PC-9 (cell line): ENCODE data around the gene G6PD.
"Not testable (repeated sequence)": the region's sequence is repeated elsewhere in the genome, so short reads cannot be mapped to it uniquely, and the experiment has no call there.

Source experiments
- EZH2 ChIP-seq: fragments of 200-600 bp; sonication (generic); IDR thresholded peaks from 2 replicates; pipeline ENCODE4 v1.8.0; 2017; ENCODE audit warnings: antibody characterized with exemption, low read depth
- TF ChIP-seq, protein P1 (sequence below): fragments of 200-600 bp; sonication (generic); conservative IDR thresholded peaks from 2 replicates; pipeline ENCODE4 v1.6.1; 2017; ENCODE audit warnings: mixed run types, antibody characterized with exemption, mild to moderate bottlenecking, moderate library complexity

DNA sequence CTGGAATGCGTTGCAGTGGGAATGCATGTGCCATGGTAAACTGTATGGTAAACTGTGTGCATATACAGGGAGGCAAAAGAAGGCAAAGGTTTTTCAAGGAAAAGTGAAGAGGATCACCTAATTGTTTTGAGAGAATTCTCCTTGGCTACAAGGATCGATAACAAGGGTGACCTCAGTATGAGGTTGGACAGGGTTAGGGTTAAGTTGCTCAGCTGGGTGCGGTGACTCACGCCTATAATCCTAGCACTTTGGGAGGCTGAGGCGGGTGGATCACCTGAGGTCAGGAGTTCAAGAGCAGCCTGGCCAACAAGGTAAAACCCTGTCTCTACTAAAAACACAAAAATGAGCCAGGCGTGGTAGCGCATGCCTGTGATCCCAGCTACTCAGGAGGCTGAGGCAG is 45.2 kb downstream of the G6PD start:
- TF ChIP-seq, protein P1, sequence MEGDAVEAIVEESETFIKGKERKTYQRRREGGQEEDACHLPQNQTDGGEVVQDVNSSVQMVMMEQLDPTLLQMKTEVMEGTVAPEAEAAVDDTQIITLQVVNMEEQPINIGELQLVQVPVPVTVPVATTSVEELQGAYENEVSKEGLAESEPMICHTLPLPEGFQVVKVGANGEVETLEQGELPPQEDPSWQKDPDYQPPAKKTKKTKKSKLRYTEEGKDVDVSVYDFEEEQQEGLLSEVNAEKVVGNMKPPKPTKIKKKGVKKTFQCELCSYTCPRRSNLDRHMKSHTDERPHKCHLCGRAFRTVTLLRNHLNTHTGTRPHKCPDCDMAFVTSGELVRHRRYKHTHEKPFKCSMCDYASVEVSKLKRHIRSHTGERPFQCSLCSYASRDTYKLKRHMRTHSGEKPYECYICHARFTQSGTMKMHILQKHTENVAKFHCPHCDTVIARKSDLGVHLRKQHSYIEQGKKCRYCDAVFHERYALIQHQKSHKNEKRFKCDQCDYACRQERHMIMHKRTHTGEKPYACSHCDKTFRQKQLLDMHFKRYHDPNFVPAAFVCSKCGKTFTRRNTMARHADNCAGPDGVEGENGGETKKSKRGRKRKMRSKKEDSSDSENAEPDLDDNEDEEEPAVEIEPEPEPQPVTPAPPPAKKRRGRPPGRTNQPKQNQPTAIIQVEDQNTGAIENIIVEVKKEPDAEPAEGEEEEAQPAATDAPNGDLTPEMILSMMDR = not testable (repeated sequence)
- TF ChIP-seq EZH2 = not testable (repeated sequence)
